Thoracic aorta (tissue), 2 donors: ENCODE data around the gene ITIH1. TPM values are rescaled to one million over a fixed set of nuclear protein-coding genes. Genes with fewer than 3 reads are reported as not detected.

Experiments
- ATAC-seq: fragments of 150-250 bp; one replicate; pipeline ENCODE4 v1.8.0; 2017; ENCODE audit warnings: low read depth; ENCODE audit not compliant: insufficient number of reproducible peaks, low FRiP score
- DNase-seq: peaks from one replicate; pipeline ENCODE4 v3.0.0-alpha.2; 2020; ENCODE audit warnings: low spot score
- H3K27ac ChIP-seq, 2 donors: fragments of 200-600 bp; sonication (generic); 1 replicate in 1 of 2; 2 replicates in 1 of 2; pipeline ENCODE4 v1.5.1; 2016; ENCODE audit warnings: mild to moderate bottlenecking in 2 of 2, moderate library complexity in 2 of 2
- H3K27me3 ChIP-seq: fragments of 200-600 bp; sonication (generic); replicated peaks from 2 replicates; pipeline ENCODE4 v1.6.0; 2016; ENCODE audit warnings: mild to moderate bottlenecking; ENCODE audit not compliant: insufficient read depth
- H3K36me3 ChIP-seq: fragments of 200-600 bp; sonication (generic); one replicate; pipeline ENCODE4 v1.5.1; 2016
- H3K4me1 ChIP-seq, 2 donors: fragments of 200-600 bp; sonication (generic); 1 replicate in 1 of 2; 2 replicates in 1 of 2; pipeline versions ENCODE4 v1.5.1 to v1.6.0; 2016; ENCODE audit warnings: low read depth in 2 of 2, mild to moderate bottlenecking in 1 of 2; ENCODE audit not compliant: control insufficient read depth in 1 of 2
- H3K4me3 ChIP-seq: fragments of 200-600 bp; sonication (generic); 2 replicates; pipeline ENCODE4 v1.5.1; 2016; ENCODE audit warnings: mild to moderate bottlenecking
- H3K9me3 ChIP-seq: fragments of 200-600 bp; sonication (generic); 2 replicates; pipeline ENCODE4 v1.5.1; 2016
- total RNA-seq, 2 donors: library from RNA; depleted of rRNA; stranded (reverse); fragments of >200 nt; gene quantifications; one replicate each; pipeline versions ENCODE4 v1.1.0 to v1.2.3, GENCODE V29; 2016
- TF ChIP-seq, protein P1 (sequence below): fragments of 200-600 bp; sonication (generic); IDR thresholded peaks from one replicate; pipeline ENCODE4 v1.5.1; 2019; ENCODE audit warnings: antibody characterized with exemption

The ITIH1 gene
- total RNA-seq, 2 donors from 2014 or later, result not detected

DNA sequence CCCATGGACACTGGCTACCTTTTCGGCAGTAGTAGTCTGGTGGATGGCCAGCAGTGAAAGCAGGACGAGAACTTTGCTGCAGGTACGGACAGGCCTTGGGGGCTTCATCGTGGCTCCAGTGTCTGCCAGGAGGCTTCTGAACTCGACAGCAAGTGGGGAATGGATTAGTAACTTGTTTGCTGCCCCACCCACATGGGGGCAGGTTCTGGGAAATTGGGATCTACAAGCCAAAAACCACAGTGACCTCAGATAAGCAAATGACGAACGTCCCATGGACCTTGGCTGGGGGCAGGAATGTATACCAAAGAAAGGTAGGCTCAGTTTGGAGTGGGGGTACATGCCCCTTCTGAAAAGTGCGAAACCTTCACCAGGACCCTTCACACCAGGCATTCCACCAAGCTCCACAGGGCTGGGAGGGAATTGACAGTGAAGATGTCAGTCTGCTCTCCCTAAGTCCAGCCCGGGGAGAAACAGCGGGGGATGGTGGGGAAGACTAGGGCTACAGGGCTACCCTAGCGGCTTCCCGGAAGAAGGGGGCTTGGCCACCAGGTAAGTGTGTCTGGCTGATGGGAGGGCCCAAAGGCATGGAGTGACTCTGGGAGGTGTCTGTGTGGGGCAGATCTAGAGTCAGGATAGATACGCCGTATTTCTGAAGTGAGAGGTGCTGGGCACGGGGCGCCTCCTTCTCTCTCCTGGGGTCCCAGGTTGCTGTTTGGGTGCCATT is 53.3 kb downstream of the ITIH1 start, which contains the start of gene ITIH4:
ITIH4 (minus strand) TSS at position 138 of the 724 bp plus-strand sequence; CDS start at position 108, 30 bp downstream.
- H3K36me3 ChIP-seq, result peaks cover 3% of the 10 kb centered on the region
- DNase-seq (no peak), ATAC-seq (no peak)
- peak within 1 kb of the TSS; percentile 60 for H3K4me3 ChIP-seq
- H3K9me3 ChIP-seq, result no peaks in the 10 kb centered on the region
- no peaks in the 10 kb centered on the region for H3K27me3 ChIP-seq
- peak within 1 kb of the TSS; percentile 90 to 91 for H3K27ac ChIP-seq
- TF ChIP-seq, protein P1, sequence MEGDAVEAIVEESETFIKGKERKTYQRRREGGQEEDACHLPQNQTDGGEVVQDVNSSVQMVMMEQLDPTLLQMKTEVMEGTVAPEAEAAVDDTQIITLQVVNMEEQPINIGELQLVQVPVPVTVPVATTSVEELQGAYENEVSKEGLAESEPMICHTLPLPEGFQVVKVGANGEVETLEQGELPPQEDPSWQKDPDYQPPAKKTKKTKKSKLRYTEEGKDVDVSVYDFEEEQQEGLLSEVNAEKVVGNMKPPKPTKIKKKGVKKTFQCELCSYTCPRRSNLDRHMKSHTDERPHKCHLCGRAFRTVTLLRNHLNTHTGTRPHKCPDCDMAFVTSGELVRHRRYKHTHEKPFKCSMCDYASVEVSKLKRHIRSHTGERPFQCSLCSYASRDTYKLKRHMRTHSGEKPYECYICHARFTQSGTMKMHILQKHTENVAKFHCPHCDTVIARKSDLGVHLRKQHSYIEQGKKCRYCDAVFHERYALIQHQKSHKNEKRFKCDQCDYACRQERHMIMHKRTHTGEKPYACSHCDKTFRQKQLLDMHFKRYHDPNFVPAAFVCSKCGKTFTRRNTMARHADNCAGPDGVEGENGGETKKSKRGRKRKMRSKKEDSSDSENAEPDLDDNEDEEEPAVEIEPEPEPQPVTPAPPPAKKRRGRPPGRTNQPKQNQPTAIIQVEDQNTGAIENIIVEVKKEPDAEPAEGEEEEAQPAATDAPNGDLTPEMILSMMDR, result no peak
- peaks cover 26 to 67% of the 10 kb centered on the region in 2 donors for H3K4me1 ChIP-seq

DNA sequence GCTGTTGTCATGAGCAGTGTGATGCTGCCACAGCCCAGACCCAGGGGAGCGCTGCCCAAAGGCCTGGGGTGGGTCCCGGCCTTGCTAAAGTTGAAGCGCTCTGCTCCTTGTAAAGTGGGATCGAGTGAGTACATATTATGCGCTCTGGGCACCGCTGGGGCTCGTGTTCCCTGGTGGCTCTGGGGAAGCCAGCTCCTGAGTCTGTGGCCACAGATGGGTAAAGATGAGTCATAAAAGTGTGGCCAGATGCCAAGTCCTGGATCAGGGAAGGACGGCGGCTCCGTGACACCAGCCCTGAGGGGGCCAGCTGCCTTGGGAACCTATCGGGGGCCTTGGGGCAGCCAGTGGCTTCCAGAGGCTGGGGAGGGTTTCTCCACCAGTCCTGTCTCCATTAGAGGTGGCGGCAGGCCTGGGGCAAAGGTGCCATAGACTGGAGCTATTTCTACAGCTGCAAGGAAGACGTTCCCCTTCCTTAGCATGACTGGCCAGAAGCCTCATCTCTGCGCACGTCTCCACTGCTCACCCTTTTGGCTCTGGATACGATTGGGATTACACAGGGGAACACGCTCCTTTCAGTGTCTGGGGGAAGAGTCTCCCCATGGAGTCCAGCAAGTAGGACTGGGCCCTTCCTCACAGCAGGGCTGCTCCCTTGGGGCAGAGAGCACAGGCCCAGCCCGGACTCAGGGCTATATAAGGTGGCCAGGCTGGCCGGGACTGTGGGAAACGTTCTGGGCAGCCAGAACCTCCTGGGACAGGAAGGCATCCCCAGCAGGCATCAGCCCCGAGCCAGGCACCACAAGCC is 54.3 kb downstream of the ITIH1 start:
- Histone ChIP-seq H3K4me3 (peak overlapping the region; percentile 38), H3K27me3 (no peaks in the 10 kb centered on the region), H3K9me3 (no peaks in the 10 kb centered on the region), H3K27ac (peak overlapping the region; percentile 90 to 91), H3K36me3 (no peaks in the 10 kb centered on the region), H3K4me1 (peaks cover 35 to 77% of the 10 kb centered on the region in 2 donors)
- DNase-seq (peak; percentile 70), ATAC-seq (peak; percentile 72)
- TF ChIP-seq, protein P1, result no peak

DNA sequence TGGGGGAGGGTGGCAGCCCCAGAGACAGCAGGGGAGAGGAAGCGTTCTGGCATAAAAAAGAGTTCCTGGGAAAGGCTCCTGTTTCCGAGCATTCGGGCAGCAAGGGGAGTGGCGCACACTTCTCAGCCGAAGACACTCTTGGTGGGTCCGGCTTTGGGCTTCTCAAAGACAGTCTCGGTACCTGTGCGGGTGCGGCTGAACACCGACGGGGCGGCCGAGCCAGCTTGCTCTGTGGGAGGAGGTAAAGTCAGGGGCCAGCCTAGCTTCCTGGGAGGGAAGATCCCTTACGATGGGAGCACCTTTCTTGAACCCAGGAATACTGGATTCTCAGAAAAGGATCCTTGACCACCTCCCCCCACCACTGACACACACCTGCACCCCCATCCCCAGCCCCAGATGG is 55.8 kb downstream of the ITIH1 start:
- H3K4me3 ChIP-seq, result no peak overlapping the region
- no peaks in the 10 kb centered on the region for H3K36me3 ChIP-seq
- DNase-seq (no peak), ATAC-seq (no peak)
- peaks cover 35 to 86% of the 10 kb centered on the region in 2 donors for H3K4me1 ChIP-seq
- H3K27me3 ChIP-seq, result no peaks in the 10 kb centered on the region
- no peaks in the 10 kb centered on the region for H3K9me3 ChIP-seq
- TF ChIP-seq, protein P1, result no peak
- peak overlapping the region; percentile 15 to 49 for H3K27ac ChIP-seq

DNA sequence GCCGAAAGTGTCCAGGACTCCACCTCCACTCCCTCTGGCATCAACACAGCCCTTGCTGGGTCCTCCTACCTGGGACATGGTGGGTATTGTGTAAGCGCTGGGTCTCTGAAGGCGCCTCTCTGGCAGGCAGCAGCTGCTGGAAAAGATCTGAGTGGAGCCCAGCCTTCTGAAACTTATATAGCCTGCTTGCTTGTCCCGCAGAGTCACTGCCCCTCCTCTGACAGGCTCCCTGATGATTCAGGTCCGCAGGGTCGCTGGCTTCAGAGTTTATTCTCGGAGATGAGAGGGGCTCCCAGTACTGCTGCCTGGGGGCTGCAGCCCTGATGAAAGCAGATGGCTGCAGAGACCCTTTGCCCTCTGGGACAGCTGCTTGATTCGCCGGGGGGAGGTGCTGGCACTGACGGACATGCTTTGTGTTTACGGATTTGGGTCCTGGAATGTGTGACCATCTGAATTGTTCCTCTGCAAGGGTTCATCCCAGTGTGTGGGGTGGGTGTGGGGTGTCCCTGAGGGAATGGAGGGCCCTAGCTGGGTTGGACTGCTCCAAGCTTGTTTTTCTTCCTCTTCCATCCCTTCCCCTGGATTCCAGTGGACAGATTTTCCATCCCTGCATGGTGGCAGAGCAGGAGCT is 57.6 kb downstream of the ITIH1 start, which contains the start of gene MUSTN1:
MUSTN1 (minus strand) TSS at position 149 of the 631 bp plus-strand sequence; CDS start at position 78, 71 bp downstream.
- Histone ChIP-seq H3K27ac (peak within 1 kb of the TSS; percentile 69 to 73), H3K9me3 (no peaks in the 10 kb centered on the region), H3K27me3 (no peaks in the 10 kb centered on the region), H3K4me1 (peaks cover 35 to 76% of the 10 kb centered on the region in 2 donors), H3K36me3 (peaks cover 6% of the 10 kb centered on the region), H3K4me3 (peak within 1 kb of the TSS; percentile 55)
- no peak for DNase-seq
- TF ChIP-seq, protein P1, result no peak
- ATAC-seq, result no peak
